Measurements from ENCODE around the gene C19orf12. TPM values are rescaled to one million over a fixed set of nuclear protein-coding genes. Genes with fewer than 3 reads are reported as not detected.

Gene C19orf12
- total RNA-seq, 4 donors from 2014 or later: 8.5 to 35.0 (median 31.5) TPM

DNA sequence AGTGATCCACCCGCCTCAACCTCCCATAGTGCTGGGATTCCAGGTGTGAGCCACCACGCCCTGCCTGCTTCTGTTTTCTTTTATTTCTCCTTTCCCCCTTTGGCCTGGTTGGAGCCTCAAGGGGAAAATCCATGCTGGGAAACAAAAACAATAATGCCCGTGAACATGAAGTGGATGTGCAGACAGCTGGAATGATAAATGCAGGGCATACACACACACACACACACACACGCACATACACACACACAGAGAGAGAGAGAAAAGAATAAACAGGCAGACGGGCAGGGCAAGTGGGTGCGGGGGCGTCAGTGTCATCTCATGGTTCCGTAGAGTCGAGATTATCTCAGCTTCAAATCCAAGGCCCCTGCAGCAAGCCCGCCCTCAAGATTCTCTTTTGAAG lies 54.2 kb downstream of the C19orf12 start:
- Histone ChIP-seq H3K36me3 (no peaks in the 10 kb centered on the region), H3K9me3 (no peaks in the 10 kb centered on the region), H3K27me3 (no peaks in the 10 kb centered on the region), H3K4me3 (no peak overlapping the region), H3K4me1 (peaks cover 17 to 20% of the 10 kb centered on the region in 2 donors), H3K27ac (peak overlapping the region; percentile 96 to 97)
- DNase-seq: no peak
- intact Hi-C loops (cut with DNase I; ENCODE audit: low total_unique reads): no loop called here
- TF ChIP-seq, protein P1, sequence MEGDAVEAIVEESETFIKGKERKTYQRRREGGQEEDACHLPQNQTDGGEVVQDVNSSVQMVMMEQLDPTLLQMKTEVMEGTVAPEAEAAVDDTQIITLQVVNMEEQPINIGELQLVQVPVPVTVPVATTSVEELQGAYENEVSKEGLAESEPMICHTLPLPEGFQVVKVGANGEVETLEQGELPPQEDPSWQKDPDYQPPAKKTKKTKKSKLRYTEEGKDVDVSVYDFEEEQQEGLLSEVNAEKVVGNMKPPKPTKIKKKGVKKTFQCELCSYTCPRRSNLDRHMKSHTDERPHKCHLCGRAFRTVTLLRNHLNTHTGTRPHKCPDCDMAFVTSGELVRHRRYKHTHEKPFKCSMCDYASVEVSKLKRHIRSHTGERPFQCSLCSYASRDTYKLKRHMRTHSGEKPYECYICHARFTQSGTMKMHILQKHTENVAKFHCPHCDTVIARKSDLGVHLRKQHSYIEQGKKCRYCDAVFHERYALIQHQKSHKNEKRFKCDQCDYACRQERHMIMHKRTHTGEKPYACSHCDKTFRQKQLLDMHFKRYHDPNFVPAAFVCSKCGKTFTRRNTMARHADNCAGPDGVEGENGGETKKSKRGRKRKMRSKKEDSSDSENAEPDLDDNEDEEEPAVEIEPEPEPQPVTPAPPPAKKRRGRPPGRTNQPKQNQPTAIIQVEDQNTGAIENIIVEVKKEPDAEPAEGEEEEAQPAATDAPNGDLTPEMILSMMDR (IDR thresholded peaks at IDR 0.05): no peak
- no peak for TF ChIP-seq POLR2A (IDR thresholded peaks at IDR 0.05)

DNA sequence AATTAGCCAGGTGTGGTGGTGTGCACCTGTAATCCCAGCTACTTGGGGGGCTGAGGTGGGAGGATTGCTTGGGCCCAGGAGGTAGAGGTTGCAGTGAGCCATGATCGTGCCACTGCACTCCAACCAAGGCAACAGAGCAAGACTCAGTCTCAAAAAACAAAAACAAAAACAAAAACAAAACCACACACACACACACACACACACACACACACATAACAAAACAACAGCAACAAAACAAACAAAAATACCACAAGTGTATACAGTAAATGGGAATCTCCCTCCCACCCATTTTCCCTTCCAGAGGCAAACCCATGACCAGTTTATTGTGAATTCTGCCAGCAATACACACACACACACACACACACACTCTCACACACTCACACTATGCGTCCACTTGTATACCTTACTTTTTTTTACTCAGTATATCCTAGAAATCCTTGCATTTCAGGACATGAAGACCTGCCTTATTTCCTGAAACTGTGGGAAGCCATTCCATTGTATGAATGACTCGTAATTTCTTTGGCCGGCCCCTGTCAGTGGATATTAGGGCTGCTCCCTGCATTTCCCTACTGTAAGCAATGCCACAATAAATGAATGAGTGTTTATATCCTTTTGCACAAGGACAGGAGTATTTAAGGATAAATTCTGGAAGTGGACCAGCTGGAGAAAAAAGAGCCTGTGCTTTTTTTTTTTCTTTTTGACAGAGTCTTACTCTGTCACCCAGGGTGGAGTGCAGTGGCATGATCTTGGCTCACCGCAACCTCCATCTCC lies 56.7 kb downstream of the C19orf12 start:
- Histone ChIP-seq H3K27me3 (no peaks in the 10 kb centered on the region), H3K9me3 (no peaks in the 10 kb centered on the region), H3K27ac (no peak overlapping the region), H3K36me3 (no peaks in the 10 kb centered on the region), H3K4me3 (no peak overlapping the region), H3K4me1 (peaks cover 6 to 8% of the 10 kb centered on the region in 2 donors)
- TF ChIP-seq, protein P1 (IDR thresholded peaks at IDR 0.05): no peak
- TF ChIP-seq POLR2A (IDR thresholded peaks at IDR 0.05): no peak
- no peak for DNase-seq
- intact Hi-C loops (cut with DNase I; ENCODE audit: low total_unique reads): no loop called here

GRCh38 chr19:29655648-29656335 lies 59.3 kb downstream of the C19orf12 start:
- no peaks in the 10 kb centered on the region for H3K4me1 ChIP-seq
- H3K9me3 ChIP-seq: no peaks in the 10 kb centered on the region
- intact Hi-C loops (cut with DNase I; ENCODE audit: low total_unique reads): no loop called here
- TF ChIP-seq, protein P1 (IDR thresholded peaks at IDR 0.05): no peak
- no peak for TF ChIP-seq POLR2A (IDR thresholded peaks at IDR 0.05)
- H3K27ac ChIP-seq: no peak overlapping the region
- no peak overlapping the region for H3K4me3 ChIP-seq
- H3K27me3 ChIP-seq: no peaks in the 10 kb centered on the region
- no peak for DNase-seq
- no peaks in the 10 kb centered on the region for H3K36me3 ChIP-seq

DNA sequence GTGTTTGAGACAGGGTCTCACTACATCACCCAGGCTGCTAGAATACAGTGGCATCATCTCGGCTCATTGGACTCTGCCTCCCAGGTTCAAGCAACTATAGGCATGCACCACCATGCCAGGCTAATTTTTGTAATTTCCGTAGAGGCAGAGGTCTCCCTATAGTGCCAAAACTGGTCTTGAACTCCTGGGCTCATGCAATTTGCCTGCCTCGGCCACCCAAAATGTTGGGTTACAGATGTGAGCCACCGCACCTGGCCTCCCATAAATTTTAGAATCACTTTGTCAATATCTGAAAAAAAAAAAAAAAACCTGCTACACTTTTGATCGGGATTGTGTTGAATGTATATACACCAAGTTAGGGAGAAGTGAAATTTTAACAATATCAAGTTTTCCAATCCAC lies 61.7 kb downstream of the C19orf12 start:
- Histone ChIP-seq H3K4me1 (no peaks in the 10 kb centered on the region), H3K4me3 (no peak overlapping the region), H3K27ac (no peak overlapping the region), H3K36me3 (no peaks in the 10 kb centered on the region), H3K9me3 (no peaks in the 10 kb centered on the region), H3K27me3 (no peaks in the 10 kb centered on the region)
- TF ChIP-seq POLR2A (IDR thresholded peaks at IDR 0.05): no peak
- TF ChIP-seq, protein P1 (IDR thresholded peaks at IDR 0.05): no peak
- DNase-seq: no peak
- intact Hi-C loops (cut with DNase I; ENCODE audit: low total_unique reads): no loop called here
